GM06990 (cell line): ENCODE results near the gene PPP6R3.
"Not testable (repeated sequence)": the region's sequence is repeated elsewhere in the genome, so short reads cannot be mapped to it uniquely, and the experiment has no call there.

Experiments used
- DNase-seq: peaks from one replicate; pipeline ENCODE4 v3.0.0-alpha.2; 2011; ENCODE audit not compliant: insufficient read length; ENCODE audit errors: extremely low read depth
- H3K27me3 ChIP-seq: replicated peaks from 2 replicates; pipeline ENCODE4 v1.6.0; 2011; ENCODE audit warnings: low read length; ENCODE audit not compliant: control insufficient read depth, insufficient read depth
- H3K36me3 ChIP-seq: 2 replicates; pipeline ENCODE4 v1.5.1; 2011; ENCODE audit warnings: low read length; ENCODE audit not compliant: control insufficient read depth, insufficient read depth
- H3K4me3 ChIP-seq: replicated peaks from 2 replicates; pipeline ENCODE4 v1.5.1; 2011; ENCODE audit warnings: low read depth, mild to moderate bottlenecking, control low read depth, low read length
- TF ChIP-seq, protein P1 (sequence below): IDR thresholded peaks from 2 replicates; pipeline ENCODE4 v1.5.1; 2011; ENCODE audit warnings: low read length, control low read depth, mild to moderate bottlenecking, inconsistent platforms; ENCODE audit not compliant: insufficient read depth, poor library complexity, severe bottlenecking

Gene PPP6R3

DNA sequence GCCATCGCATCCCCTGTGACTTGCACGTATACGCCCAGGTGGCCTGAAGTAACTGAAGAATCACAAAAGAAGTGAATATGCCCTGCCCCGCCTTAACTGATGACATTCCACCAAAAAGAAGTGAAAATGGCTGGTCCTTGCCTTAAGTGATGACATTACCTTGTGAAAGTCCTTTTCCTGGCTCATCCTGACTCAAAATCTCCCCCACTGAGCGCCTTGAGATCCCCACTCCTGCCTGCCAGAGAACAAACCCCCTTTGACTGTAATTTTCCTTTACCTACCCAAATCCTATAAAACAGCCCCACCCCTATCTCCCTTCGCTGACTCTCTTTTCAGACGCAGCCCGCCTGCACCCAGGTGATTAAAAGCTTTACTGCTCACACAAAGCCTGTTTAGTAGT lies 171.8 kb downstream of the PPP6R3 start:
- H3K27me3 ChIP-seq, H3K36me3 ChIP-seq, H3K4me3 ChIP-seq, DNase-seq: not testable (repeated sequence)

DNA sequence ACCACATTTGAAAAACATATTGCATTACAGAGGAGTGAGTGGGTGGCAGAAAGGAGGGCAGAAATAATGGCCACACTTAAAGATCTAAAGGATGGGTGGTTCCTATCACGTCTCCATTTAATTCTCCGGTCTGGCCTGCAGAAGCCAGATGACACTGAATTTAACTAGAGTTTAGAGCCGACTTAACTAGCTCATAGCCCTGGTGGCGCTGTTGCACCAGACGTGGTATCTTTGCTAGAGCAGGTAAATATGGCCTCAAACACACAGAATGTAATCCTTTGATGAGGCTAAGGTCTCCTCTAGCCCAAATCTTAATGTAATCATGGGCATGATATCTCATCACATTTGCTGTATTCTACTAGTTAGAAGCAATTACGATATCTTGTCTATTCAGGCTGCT lies 172.2 kb downstream of the PPP6R3 start:
- Histone ChIP-seq H3K36me3 (no peaks in the 10 kb centered on the region), H3K27me3 (no peaks in the 10 kb centered on the region), H3K4me3 (no peak overlapping the region)
- TF ChIP-seq, protein P1, sequence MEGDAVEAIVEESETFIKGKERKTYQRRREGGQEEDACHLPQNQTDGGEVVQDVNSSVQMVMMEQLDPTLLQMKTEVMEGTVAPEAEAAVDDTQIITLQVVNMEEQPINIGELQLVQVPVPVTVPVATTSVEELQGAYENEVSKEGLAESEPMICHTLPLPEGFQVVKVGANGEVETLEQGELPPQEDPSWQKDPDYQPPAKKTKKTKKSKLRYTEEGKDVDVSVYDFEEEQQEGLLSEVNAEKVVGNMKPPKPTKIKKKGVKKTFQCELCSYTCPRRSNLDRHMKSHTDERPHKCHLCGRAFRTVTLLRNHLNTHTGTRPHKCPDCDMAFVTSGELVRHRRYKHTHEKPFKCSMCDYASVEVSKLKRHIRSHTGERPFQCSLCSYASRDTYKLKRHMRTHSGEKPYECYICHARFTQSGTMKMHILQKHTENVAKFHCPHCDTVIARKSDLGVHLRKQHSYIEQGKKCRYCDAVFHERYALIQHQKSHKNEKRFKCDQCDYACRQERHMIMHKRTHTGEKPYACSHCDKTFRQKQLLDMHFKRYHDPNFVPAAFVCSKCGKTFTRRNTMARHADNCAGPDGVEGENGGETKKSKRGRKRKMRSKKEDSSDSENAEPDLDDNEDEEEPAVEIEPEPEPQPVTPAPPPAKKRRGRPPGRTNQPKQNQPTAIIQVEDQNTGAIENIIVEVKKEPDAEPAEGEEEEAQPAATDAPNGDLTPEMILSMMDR: peak; percentile 73
- DNase-seq: no peak

DNA sequence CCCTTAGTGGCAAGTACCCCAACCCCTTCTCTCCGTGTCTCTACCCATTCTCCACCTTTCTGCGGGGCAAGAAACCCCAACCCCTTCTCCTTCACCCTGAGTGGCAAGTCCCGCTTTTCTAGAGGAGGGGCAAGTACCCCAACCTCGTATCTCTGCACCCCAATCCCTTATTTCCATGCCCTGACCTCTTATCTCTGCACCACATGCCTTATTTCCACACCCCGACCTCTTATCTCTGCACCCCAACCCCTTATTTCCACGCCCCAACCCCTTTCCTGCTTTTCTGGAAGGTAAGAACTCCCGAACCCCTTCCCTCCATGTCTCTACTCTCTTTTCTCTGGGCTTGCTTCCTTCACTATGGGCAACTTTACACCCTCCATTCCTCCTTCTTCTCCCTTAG lies 174.1 kb downstream of the PPP6R3 start:
- H3K27me3 ChIP-seq, H3K36me3 ChIP-seq, H3K4me3 ChIP-seq, DNase-seq: not testable (repeated sequence)

DNA sequence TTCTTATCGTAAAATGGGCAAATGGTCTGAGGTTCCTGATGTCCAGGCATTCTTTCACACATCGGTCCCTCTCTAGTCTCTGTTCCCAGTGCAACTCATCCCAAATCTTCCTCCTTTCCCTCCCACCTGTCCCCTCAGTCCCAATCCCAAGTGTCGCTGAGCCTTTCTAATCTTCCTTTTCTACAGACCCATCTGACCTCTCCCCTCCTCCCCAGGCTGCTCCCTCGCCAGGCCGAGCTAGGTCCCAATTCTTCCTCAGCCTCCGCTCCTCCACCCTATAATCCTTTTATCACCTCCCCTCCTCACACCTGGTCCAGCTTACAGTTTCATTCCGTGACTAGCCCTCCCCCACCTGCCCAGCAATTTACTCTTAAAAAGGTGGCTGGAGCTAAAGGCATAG lies 174.6 kb downstream of the PPP6R3 start:
- DNase-seq: not testable (repeated sequence)

DNA sequence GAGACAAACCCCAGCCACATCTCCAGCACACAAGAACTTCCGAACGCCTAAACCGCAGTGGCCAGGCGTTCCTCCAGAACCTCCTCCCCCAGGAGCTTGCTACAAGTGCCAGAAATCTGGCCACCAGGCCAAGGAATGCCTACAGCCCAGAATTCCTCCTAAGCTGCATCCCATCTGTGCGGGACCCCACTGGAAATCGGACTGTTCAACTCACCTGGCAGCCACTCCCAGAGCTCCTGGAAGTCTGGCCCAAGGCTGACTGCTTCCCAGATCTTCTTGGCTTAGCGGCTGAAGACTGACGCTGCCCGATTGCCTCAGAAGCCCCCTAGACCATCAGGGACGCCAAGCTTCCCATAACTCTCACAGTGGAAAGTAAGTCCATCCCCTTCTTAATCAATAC lies 175.3 kb downstream of the PPP6R3 start:
- not testable (repeated sequence) for H3K4me3 ChIP-seq, H3K36me3 ChIP-seq, DNase-seq, H3K27me3 ChIP-seq

More for the DNA sequence above, 174.6 kb downstream of the PPP6R3 start:
- not testable (repeated sequence) for H3K4me3 ChIP-seq, H3K27me3 ChIP-seq, H3K36me3 ChIP-seq

DNA sequence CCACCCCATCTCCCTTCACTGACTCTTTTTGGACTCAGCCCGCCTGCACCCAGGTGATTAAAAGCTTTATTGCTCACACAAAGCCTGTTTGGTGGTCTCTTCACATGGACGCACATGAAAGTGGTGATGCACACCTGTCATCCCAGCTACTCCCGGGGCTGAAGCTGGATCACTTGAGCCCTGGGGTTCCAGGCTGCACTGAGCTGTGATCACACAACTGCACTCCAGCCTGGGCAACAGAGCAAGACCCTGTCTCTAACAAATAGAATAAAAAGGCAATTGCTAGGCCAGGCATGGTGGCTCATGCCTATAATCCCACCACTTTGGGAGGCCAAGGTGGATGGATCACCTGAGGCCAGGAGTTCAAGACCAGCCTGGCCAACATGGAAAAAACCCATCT lies 178.8 kb downstream of the PPP6R3 start:
- DNase-seq, H3K36me3 ChIP-seq, H3K4me3 ChIP-seq, H3K27me3 ChIP-seq: not testable (repeated sequence)

DNA sequence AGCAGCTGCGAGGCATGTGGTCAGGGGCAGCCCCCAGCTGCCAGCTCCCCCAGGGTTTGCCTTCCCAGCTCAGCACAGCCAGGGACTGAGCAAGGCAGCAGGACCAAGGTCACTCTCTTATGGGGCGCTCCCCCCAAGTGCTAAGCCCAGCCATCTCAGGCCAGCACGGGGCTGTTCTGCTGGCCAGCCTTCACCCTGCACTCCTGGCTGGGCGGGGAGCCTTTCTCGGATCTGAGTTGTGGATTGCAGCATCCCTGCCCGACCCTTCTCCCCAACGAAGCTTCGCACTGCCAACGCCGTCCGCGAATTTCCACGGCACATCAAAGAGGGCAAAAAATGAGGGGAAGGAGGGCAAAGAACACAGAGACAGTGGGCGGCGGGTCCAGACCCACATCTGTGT lies 181.3 kb downstream of the PPP6R3 start:
- Histone ChIP-seq H3K4me3 (no peak overlapping the region), H3K36me3 (no peaks in the 10 kb centered on the region), H3K27me3 (no peaks in the 10 kb centered on the region; the same call in 1 of the 2 replicates)
- TF ChIP-seq, protein P1: no peak
- DNase-seq: no peak

DNA sequence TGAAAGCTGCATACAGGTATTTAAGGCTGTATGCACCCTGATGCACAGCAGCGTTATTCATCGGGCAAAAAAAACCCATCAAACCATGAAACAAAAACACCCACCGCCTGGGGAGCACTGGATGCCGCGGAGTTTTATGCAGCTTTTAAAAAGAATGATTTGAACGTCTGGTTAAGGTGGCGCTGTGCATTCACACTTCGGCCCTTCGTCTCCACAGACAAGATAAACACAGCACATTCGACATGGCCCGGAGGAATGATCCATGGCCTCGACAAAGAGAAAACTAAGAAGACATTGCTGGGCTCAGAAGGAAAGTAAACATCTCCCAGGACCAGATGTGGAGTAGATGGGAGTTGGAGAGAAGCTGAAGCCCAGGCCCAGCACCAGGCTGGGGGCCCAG lies 183.0 kb downstream of the PPP6R3 start:
- Histone ChIP-seq H3K36me3 (no peaks in the 10 kb centered on the region), H3K27me3 (no peaks in the 10 kb centered on the region; the same call in 1 of the 2 replicates), H3K4me3 (no peak overlapping the region)
- TF ChIP-seq, protein P1: no peak
- DNase-seq: no peak
